ENCODE data around the gene PPP2R1B.
"Not testable (repeated sequence)": the region's sequence is repeated elsewhere in the genome, so short reads cannot be mapped to it uniquely, and the experiment has no call there.

The PPP2R1B gene

GRCh38 chr11:111765984-111766833 is at the start of gene PPP2R1B:
TSS of gene PPP2R1B (minus strand) at chr11:111766389. CDS start at chr11:111766361, 28 bp downstream.
- peak; percentile 41 for DNase-seq (ENCODE audit: low read depth)

GRCh38 chr11:111815489-111815888 is 49.3 kb upstream of the PPP2R1B start:
- DNase-seq (ENCODE audit: low read depth) = no peak

GRCh38 chr11:111814557-111815320 is 48.5 kb upstream of the PPP2R1B start:
- DNase-seq (ENCODE audit: low read depth) = no peak

GRCh38 chr11:111814106-111814505 is 47.9 kb upstream of the PPP2R1B start:
- DNase-seq (ENCODE audit: low read depth) = no peak

GRCh38 chr11:111812211-111812610 is 46.0 kb upstream of the PPP2R1B start:
- DNase-seq (ENCODE audit: low read depth) = no peak

- DNase-seq (ENCODE audit: low read depth) = no peak
Measured at GRCh38 chr11:111811445-111811844, 45.3 kb upstream of the PPP2R1B start.

- no peak for DNase-seq (ENCODE audit: low read depth)
Measured at GRCh38 chr11:111808834-111809233, 42.6 kb upstream of the PPP2R1B start.

GRCh38 chr11:111808063-111808588 is 41.9 kb upstream of the PPP2R1B start:
- DNase-seq (ENCODE audit: low read depth) = no peak

- DNase-seq (ENCODE audit: low read depth) = no peak
Measured at GRCh38 chr11:111807076-111807475, 40.9 kb upstream of the PPP2R1B start.

GRCh38 chr11:111801135-111801534 is 34.9 kb upstream of the PPP2R1B start:
- no peak for DNase-seq (ENCODE audit: low read depth)

- no peak for DNase-seq (ENCODE audit: low read depth)
Measured at GRCh38 chr11:111798279-111798678, 32.1 kb upstream of the PPP2R1B start.

GRCh38 chr11:111797145-111797581 is 31.0 kb upstream of the PPP2R1B start:
- no peak for DNase-seq (ENCODE audit: low read depth)

- DNase-seq (ENCODE audit: low read depth) = no peak
Measured at GRCh38 chr11:111796696-111797095, 30.5 kb upstream of the PPP2R1B start.

GRCh38 chr11:111795334-111795985 is 29.3 kb upstream of the PPP2R1B start:
- DNase-seq (ENCODE audit: low read depth) = no peak

GRCh38 chr11:111793863-111794262 is 27.7 kb upstream of the PPP2R1B start:
- no peak for DNase-seq (ENCODE audit: low read depth)

GRCh38 chr11:111792955-111793500 is 26.8 kb upstream of the PPP2R1B start:
- no peak for DNase-seq (ENCODE audit: low read depth)

- DNase-seq (ENCODE audit: low read depth) = no peak
Measured at GRCh38 chr11:111792314-111792713, 26.1 kb upstream of the PPP2R1B start.

GRCh38 chr11:111788464-111788863 is 22.3 kb upstream of the PPP2R1B start:
- no peak for DNase-seq (ENCODE audit: low read depth)

GRCh38 chr11:111788051-111788450 is 21.9 kb upstream of the PPP2R1B start:
- no peak for DNase-seq (ENCODE audit: low read depth)

- no peak for DNase-seq (ENCODE audit: low read depth)
Measured at GRCh38 chr11:111785886-111786412, 19.8 kb upstream of the PPP2R1B start.

- no peak for DNase-seq (ENCODE audit: low read depth)
Measured at GRCh38 chr11:111785076-111785475, 18.9 kb upstream of the PPP2R1B start.

- DNase-seq (ENCODE audit: low read depth) = not testable (repeated sequence)
Measured at GRCh38 chr11:111784311-111784710, 18.1 kb upstream of the PPP2R1B start.
